ENCODE data around the gene POT1. TPM values are rescaled to one million over a fixed set of nuclear protein-coding genes. Genes with fewer than 3 reads are reported as not detected.

POT1 gene
- polyA plus RNA-seq, 4 donors, result 32.8 to 53.3 (median 43.1) TPM

- no peak for DNase-seq (ENCODE audit: low read depth in 4 of 4, low spot score in 3 of 4)
These were observed 153.5 kb downstream of the POT1 start for GRCh38 chr7:124776153-124776552.

DNA sequence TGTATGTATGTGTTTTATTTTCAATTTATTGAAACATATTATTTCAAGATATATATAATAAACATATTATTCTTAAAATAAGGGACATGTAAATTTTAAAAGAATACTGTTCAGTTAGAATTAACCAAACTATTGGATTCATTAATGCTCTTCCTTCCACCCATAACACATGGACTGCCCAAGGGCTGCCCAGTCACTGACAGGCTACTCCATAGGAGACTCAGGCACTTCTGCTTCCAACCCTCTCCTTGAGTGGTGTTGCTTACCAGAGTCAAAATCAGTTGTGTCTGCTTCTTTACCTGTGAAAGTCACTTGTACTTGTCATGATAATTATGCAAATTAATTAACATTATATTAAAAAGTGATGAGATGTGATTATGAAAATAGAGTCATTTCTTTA lies 154.2 kb downstream of the POT1 start:
- no peak for DNase-seq (ENCODE audit: low read depth in 4 of 4, low spot score in 3 of 4)

GRCh38 chr7:124773938-124774337 lies 155.7 kb downstream of the POT1 start:
- DNase-seq (ENCODE audit: low read depth in 4 of 4, low spot score in 3 of 4), result no peak

- no peak for DNase-seq (ENCODE audit: low read depth in 4 of 4, low spot score in 3 of 4)
These were observed 156.3 kb downstream of the POT1 start for GRCh38 chr7:124773339-124773738.

Other genes with a start within 250 kb of the POT1 start
- gene GPR37, start 164.0 kb downstream of the POT1 start, polyA plus RNA-seq (ENCODE audit: insufficient read length in 4 of 4), result 1 to 10 TPM; 1.2 to 5.9 (median 1.9) TPM